ENCODE measurements around the gene NVL.

The NVL gene

GRCh38 chr1:224273641-224274040 is 56.3 kb downstream of the NVL start:
- Histone ChIP-seq H3K36me3 (peaks cover 18 to 43% (median 35%) of the 10 kb centered on the region in 3 donors), H3K4me1 (no peaks in the 10 kb centered on the region), H3K9me3 (no peaks in the 10 kb centered on the region), H3K27me3 (no peaks in the 10 kb centered on the region), H3K27ac (no peak overlapping the region), H3K4me3 (no peak overlapping the region)
- TF ChIP-seq CTCF (IDR thresholded peaks at IDR 0.05), result no peak
- intact Hi-C loops (cut with DNase I; ENCODE audit: low total_unique reads), result no loop called here
- DNase-seq, result no peak

GRCh38 chr1:224271106-224271505 is 58.9 kb downstream of the NVL start:
- DNase-seq, result no peak
- Histone ChIP-seq H3K4me3 (no peak overlapping the region), H3K27me3 (no peaks in the 10 kb centered on the region), H3K36me3 (peaks cover 37 to 64% (median 44%) of the 10 kb centered on the region in 3 donors), H3K27ac (no peak overlapping the region), H3K4me1 (no peaks in the 10 kb centered on the region), H3K9me3 (no peaks in the 10 kb centered on the region)
- intact Hi-C loops (cut with DNase I; ENCODE audit: low total_unique reads), result no loop called here
- no peak for TF ChIP-seq CTCF (IDR thresholded peaks at IDR 0.05)

- H3K36me3 ChIP-seq, result peaks cover 23 to 59% (median 28%) of the 10 kb centered on the region in 3 donors
- intact Hi-C loops (cut with DNase I; ENCODE audit: low total_unique reads), result no loop called here
Observed at GRCh38 chr1:224267925-224268324, 62.0 kb downstream of the NVL start.

GRCh38 chr1:224266915-224267856 is 62.8 kb downstream of the NVL start:
- intact Hi-C loops (cut with DNase I; ENCODE audit: low total_unique reads), result no loop called here
- H3K27ac ChIP-seq, result no peak overlapping the region
- TF ChIP-seq CTCF (IDR thresholded peaks at IDR 0.05), result no peak
- no peaks in the 10 kb centered on the region for H3K9me3 ChIP-seq
- H3K36me3 ChIP-seq, result peaks cover 23 to 57% (median 28%) of the 10 kb centered on the region in 3 donors
- DNase-seq, result no peak
- no peaks in the 10 kb centered on the region for H3K4me1 ChIP-seq
- H3K27me3 ChIP-seq, result no peaks in the 10 kb centered on the region
- no peak overlapping the region for H3K4me3 ChIP-seq

More at GRCh38 chr1:224267925-224268324, 62.0 kb downstream of the NVL start:
- no peak overlapping the region for H3K27ac ChIP-seq
- no peak overlapping the region for H3K4me3 ChIP-seq
- no peaks in the 10 kb centered on the region for H3K27me3 ChIP-seq
- H3K9me3 ChIP-seq, result no peaks in the 10 kb centered on the region
- no peaks in the 10 kb centered on the region for H3K4me1 ChIP-seq
- no peak for DNase-seq
- TF ChIP-seq CTCF (IDR thresholded peaks at IDR 0.05), result no peak

- H3K27ac ChIP-seq, result no peak overlapping the region
- peaks cover 23 to 58% (median 28%) of the 10 kb centered on the region in 3 donors for H3K36me3 ChIP-seq
- H3K27me3 ChIP-seq, result no peaks in the 10 kb centered on the region
- DNase-seq, result no peak
- no peaks in the 10 kb centered on the region for H3K9me3 ChIP-seq
- no peak overlapping the region for H3K4me3 ChIP-seq
- no peaks in the 10 kb centered on the region for H3K4me1 ChIP-seq
- no peak for TF ChIP-seq CTCF (IDR thresholded peaks at IDR 0.05)
- intact Hi-C loops (cut with DNase I; ENCODE audit: low total_unique reads), result no loop called here
Observed at GRCh38 chr1:224266105-224266914, 63.7 kb downstream of the NVL start.

Data from tibial artery (tissue), 4 donors.